ENCODE data around the gene SOX13.

Gene SOX13

DNA sequence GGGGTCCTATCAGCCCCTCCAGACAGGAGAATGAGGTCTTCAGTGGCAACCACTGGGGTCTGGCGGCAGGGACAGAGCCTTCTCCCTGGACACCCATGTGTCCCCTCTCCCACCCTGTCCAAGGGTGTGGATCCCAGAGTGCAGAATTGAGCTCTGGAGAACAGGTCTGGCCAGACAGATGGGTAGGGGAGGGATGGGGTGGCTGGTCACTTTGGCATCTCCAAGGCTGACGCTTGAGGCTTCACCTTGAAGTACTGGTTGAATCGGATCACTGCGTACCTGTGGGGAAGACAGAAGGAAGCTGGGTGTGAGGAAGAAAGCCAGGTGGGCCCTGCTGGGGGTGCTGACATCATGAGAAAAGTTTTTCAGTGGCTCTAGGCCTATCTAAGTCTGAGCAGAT is 59.1 kb downstream of the SOX13 start:
- no peak for DNase-seq (ENCODE audit: low read depth)

DNA sequence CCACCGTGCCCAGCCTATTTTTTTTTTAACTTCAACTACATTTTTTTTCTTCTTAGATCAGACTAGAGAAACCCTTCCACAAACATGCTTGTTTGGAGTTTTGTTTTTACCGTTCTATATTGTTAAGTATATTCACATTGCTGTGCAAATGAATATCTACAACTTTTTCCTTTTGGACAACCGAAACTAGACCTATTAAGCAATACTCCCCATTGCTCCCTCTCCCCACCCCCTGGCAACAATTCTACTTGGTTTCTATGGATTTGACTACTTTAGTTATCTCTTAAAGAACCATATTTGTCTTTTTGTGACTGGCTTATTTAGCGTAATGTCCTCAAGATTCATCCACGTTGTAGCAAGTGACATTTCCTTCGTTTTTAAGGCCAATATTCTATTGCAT is 59.8 kb downstream of the SOX13 start:
- DNase-seq (ENCODE audit: low read depth): no peak

DNA sequence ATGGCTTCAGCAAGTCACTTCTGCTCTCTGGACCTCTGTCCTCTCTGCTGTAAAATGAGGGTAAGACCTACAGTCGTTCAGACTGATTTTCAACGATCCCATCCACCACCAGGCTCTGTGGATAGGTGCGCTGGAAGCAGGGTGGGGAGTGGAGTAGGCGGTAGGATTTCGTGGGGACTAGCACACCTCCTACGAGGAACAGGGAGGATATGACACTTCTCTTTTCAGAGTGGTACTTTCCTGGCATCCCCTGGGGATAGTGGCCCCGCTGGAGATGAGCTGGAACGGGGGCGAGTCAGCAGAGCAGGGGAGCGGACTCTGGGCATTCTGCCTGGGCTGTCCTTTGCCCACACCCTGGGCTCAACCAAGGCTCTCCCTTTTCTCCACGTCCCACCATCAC is 61.2 kb downstream of the SOX13 start:
- no peak for DNase-seq (ENCODE audit: low read depth)

DNA sequence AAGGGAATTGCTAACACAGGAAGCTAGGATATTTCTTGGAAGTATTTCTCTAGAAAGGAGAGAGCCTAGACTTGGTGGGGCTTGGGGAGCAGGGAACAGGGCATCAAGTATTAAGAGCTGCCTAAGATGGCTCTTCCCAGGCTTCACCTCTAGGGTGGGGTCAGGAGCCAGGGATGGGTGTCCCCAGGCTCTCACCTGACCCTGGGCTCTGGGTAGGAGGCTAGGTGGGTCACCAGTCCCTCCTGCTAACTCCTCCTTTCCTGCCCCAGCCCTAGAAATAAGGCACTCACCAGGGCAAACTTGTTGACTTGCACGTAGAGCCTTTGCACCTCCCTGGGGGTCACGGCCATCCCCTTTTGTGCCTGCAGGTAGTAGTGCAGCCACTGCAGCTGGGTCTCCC is 63.9 kb downstream of the SOX13 start:
- no peak for DNase-seq (ENCODE audit: low read depth)

DNA sequence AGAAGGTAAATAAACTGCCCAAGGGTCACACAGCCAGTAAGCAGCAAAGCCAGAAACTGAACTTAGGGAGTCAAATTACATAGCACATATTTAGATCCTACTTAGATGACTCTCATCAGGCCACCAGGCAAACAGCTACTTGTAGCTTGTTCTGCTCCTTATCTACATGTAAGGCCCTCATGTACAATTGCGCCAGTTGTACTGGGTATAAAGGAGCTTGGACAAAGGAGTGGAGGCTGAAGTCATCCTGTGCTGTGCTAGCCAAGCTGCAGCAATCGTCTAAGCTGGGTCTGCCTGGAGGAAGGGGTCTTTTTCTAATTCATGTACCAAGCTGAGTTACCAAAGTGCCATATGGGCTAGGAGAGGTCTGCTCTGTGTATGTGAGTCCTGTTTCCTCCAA is 66.2 kb downstream of the SOX13 start:
- no peak for DNase-seq (ENCODE audit: low read depth)

DNA sequence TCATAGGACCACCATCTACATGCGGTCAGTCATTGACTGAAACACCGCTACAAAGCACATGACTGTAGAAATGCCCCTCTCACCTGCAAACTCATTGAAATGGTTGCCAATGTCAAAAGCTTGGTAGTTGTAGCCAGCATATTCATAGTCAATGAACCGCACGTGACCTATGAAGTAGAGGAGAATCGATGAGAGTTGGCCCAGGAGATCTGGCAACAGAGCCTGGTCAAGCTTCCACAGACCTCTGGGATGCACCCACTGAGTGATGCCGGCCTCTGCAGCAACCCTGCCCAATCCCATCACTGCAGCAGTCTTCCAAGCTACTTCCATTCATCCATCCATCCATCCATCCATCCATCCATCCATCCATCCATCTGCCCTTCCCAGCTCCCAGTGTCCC is 67.0 kb downstream of the SOX13 start:
- DNase-seq (ENCODE audit: low read depth): no peak

DNA sequence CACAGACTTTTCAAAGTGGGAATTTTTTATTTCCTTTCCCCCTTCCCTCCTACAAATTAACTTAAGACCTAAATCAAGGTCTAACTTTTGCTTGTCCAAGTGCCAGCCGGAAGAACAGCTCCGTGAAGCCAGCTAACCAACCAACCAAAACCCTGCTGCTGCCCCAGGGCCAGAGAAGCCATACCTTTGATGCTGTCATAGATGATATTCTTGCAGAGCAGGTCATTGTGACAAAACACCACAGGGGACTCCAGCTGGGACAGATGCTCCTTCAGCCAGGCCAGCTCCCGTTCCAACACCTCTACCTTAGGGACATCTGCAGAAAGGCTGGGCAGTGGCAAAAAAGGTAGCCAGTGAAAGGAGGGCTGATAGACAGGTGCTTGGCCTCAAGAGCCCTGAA is 68.2 kb downstream of the SOX13 start:
- no peak for DNase-seq (ENCODE audit: low read depth)

DNA sequence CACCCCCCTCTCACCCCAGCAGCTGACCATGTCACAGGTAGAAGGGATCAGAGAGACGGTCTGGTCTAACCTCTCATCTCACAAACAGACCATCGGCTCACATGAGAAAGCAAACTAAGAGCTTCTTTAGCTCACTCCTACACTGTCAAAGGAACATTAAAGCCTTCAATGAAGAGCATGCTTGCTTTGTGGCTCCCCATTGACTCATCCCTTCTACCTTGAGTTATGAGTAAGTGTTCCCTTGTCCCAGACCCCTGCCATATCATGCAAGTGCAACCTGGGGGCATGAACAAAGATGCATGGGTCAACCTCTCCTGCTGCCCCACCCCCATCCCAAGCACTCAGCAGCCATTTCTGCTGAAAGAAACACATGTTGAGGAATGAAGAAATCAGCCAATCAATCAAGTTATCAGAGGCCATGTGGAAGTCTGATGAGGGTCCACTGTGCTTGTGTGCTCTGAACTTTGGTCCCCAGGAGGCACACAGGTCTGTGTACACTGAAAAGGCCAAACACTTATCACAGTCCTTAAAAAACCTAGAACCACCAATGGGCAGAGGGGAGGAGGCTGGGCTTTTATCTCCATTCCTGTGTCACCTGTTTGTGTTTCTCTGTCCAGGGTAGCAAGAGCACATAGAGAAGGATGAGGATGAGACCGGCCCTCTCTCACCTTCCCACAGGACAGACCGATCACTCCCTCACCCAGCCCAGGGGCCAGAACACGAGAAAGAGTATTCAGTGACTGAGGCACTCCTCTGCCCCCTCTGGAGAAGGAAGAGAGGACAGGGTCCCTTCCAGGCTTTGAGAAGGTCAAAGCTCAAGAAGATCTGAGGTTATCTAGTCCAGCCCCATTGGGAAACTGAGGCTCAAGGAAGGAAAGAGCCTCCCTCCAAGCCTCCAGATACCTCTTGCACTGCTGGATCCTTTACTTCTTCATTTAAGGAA is 69.4 kb downstream of the SOX13 start:
- DNase-seq (ENCODE audit: low read depth): no peak

DNA sequence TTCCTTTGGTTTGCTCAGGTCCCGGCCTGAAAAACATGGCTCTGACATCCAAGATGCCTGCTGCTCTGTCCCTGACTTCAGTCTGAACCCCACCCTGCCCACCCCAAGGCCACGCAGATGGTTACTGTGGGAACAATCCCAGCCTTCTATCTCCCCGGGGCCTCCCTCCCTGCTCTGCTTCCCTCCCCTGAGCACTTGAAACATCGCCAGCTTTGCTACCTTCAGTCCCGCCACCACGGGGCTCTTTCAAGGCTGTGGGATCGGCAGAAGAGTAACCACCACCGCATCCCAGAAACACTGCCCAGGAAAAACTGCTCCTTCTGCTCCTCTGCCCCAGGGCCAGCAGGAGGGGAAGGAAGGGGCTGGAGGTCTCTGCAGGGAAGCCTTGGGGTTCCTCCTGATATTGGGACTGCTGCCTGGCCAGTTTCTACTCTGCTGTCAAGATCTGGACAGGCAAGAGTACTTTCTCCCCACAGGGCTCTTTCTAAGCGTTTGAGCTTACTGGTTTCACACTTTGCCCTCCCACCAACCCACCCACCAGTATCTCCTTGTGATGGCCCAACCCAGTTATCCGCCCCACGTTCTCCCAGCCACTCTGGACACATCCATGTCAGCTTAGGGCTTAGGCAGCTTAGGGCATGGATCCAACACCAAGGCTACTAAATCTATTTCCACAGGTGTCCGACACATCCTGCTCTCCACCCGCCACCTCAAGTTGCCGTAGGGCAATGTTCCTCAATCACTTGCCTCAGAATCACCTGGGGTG is 70.5 kb downstream of the SOX13 start:
- DNase-seq (ENCODE audit: low read depth): no peak

DNA sequence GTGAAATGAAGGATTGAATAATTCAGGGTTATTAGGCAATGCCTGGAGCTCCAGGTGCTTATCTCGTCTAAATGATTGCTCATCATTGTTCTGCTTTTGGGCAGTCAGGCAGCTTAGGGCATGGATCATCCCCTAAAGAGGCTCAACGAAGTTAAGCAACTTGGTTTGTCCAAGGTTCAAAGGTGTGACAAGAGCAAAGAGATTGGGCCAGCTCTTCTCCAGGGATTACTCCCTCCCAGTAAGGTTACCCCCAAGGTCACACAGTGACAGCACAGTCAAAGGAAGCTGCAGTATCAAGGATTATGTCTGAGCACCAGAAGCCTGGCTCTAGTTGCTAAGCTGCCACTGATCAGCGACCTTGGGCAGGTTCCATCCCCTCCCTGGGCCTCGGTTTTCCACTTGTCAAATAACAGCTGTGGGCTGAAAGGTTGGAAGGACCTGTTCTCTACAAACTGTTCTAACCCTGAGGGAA is 72.2 kb downstream of the SOX13 start:
- no peak for DNase-seq (ENCODE audit: low read depth)

DNA sequence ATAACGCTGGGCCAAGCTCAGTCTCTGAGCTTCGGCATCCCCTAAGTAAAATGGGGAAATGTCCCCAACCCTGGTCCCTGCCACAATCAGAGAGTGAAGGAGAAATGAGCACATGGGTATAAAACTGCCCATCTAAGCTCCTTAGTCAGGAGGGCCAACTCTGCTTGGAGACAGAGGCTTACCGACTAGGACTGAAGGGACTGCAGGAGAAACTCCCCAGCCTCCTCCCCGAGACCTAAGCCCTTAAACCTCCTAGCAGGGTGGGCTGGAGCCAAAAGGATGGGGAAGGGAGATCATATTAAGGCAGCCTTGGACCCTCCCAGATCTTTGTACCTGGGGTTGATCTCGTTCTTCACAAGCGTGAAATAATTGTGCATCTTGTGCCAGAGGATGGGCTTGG is 73.4 kb downstream of the SOX13 start:
- no peak for DNase-seq (ENCODE audit: low read depth)

DNA sequence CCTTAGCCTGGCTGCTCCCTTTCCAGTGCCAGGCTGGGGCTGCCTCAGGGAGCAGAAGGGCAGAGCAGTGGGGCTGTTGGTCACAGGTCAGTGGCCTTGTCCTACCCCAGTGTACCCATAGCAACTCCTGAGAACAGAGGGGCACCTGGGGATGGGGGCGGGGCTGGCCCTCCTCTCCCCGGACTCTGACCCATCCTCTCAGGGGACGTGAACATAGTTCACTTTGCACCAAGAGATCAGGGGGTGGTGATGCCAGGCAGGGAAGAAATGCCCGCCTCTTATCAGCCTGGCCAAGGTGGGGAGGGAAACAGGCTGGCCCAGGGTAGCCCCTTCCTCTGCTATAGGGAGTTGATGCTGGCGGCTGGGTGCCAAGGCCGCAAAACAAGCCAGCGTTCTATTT is 74.0 kb downstream of the SOX13 start:
- DNase-seq (ENCODE audit: low read depth): no peak

DNA sequence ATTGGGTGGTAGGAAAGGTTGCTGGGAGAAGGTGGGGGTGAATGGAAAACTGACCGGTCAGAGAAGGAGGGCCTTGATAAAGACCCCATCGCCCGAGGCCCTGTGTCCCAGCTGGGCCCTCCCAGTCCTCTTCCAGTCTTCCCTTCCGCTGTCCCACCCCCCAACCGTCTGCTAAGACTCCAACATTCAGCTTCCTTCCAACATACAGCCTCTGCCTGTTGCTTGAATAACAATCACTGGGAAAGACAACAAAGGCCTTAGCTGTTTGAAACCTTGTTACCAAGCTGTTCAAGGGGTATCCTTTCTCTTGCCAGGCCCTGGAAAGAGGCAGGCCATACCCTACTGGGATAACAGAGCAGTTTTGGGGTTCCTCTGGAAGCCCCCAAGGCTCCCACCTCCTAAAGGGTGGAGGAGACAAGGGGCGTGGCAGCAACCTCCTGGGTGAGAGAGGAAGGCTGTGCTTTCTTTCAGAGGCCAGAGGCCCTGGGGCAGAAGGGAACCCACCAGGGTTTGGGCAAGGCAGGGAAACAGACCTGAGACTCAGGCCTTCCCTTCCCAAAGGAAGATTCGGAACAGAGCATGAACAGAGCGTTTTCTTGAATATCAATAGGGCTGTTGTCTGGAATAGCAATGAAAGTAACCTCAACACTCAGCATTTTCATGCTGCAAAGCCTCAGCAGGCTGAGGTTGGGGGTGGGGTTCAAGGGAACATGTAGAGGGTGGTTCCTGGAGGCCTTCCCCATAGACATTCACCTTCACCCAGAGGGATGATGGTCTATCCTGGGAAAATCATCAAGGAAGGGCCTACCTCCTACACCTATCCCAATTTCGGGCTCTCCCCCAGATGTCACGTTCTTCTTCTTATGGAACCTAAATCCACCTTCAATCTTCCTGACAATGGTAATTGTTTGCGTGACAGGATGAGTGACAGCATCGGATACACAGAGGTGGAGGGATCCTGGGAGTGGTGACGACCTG is 74.8 kb downstream of the SOX13 start:
- DNase-seq (ENCODE audit: low read depth): no peak

DNA sequence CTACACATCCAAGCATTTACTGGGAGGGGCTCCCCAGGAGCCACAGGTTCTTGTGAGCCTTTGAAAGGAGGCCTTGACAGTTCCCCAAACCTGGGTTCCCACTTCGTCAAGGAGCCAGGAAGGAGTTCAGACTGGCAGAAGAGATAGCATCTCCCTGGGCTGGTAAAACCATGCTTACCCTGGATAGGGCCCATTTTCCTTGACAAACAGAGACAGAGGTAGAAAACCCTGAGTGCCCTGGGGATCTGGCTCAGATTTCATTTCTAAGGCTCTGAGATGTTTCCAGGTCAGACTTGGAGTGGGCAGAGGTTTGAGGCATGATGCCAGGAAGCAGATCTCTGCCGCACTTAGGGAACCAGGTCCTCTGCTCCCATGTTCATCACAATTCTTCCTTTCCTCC is 76.2 kb downstream of the SOX13 start:
- DNase-seq (ENCODE audit: low read depth): no peak

DNA sequence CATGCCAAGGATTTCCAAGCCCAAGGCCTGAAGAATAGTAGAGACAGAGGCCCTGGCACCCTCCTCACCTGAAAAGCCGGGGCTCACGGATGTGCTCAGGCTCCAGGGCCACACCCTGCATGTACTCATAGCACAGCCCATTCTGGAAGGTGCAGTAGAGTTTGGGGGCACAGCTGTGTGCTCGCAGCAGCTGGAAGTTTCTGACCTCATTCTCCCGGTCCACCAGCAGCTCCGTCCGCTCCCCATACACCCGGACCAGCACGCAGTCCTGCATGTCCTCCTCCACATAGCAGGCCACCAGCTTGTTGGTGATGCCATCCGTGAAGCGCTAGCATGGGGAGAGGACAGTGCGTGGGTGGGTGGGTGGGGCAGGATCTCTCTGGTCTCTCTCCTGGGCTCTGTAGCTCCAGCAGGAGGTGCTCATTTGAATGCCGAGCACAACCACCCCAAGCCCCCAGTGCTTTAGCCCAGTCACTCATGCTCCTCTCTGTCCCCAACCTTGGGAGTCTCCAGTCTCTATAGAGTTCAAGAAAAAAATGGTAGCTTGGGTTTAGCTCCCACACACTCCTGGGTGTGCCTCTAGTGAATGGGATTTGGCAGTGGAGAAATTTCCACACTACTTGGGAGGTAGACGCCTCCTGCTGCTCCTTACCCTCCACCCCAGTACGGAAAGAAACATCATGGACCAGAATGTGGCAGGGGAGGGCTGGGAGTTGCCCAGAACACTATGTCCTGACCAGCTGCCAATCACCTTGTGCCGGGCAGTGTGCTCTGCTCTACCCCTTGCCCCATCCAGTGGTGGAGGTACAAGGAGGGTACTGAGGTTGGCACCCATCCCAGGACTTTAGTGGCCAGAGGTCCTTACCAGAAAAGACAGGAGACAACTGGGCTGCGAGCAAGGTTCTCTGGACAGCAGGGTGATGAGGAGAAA is 77.0 kb downstream of the SOX13 start:
- no peak for DNase-seq (ENCODE audit: low read depth)

DNA sequence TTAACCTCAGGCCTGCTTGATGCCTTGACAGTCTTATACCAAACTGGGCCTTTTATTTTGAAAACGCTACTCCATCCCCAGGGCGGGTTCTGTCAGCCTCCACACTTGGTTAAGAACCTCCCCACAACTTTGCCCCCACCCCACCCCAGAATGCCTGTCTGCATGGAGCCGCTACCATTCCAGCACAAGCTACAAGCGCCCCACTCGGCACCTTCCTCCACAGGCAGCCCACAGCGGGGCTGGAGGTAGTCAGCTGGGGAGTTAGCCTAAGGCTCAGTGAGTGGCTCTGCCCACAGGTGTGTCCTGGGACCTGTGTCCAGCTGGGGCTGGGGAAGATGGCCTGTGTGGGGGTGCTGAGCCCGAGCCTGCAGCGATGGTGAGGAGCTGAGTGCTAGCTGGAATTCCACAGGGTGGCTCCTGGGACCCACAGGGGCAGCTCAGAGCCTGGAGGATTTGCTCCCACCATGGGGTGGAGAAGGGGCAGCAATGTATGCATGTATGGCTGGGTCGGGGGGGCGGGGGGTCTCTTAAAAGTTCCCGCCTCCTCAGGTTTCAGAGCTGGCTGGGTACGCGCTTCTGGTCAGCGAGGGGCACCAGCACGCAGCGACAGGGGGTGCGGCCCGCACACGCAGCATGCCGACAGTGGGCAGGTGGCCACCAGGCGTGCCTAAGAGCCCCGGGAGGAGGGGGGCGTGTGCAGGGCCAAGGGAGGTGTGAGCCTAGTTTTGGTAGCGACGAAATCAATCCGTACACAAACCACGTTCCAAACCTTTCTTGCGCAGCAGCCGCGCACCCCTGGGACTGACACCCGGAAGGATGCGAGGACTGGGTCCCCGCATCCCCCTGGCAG is 78.0 kb downstream of the SOX13 start:
- DNase-seq (ENCODE audit: low read depth): no peak

DNA sequence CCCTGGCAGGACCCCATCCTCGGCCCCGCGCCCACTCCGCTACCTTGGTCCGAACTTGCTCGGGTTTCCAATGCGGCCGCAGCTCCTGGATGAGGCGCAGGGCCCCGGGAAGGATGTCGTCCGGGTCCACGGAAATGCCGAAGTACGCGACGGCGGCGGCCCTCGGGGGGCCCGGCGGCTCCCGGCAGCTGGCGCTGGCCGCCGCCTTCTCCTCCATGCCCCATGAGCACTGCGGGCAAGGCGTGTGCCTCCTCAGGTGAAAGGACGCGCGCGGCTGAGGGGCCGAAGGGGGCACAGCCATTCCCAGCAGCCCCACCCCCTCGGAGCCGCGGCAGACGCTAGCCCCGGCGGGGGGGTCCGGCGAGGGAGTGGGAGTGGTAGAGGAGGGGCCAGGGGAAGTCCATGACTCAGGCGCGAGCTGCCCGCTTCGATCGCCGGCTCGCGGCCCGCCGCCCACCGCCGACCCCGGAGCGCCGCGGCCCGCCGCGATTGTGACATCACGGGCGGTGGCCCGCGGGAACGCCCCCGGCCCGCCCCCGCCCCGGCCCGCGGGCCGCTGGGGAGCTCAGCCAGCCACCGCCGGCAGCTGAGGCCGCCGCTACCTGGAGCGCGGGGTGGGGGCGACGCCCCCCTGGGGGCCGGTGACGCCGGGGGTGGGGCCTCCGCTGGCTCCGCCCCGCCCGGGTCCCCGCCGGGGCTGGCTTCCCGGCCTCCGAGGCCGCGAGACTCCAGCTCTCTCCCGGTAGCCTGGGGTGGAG is 78.8 kb downstream of the SOX13 start, which contains the start of gene ETNK2:
ETNK2 (minus strand) TSS at position 493 of the 758 bp plus-strand sequence; CDS start at position 301, 192 bp downstream.
- DNase-seq (ENCODE audit: low read depth): no peak

DNA sequence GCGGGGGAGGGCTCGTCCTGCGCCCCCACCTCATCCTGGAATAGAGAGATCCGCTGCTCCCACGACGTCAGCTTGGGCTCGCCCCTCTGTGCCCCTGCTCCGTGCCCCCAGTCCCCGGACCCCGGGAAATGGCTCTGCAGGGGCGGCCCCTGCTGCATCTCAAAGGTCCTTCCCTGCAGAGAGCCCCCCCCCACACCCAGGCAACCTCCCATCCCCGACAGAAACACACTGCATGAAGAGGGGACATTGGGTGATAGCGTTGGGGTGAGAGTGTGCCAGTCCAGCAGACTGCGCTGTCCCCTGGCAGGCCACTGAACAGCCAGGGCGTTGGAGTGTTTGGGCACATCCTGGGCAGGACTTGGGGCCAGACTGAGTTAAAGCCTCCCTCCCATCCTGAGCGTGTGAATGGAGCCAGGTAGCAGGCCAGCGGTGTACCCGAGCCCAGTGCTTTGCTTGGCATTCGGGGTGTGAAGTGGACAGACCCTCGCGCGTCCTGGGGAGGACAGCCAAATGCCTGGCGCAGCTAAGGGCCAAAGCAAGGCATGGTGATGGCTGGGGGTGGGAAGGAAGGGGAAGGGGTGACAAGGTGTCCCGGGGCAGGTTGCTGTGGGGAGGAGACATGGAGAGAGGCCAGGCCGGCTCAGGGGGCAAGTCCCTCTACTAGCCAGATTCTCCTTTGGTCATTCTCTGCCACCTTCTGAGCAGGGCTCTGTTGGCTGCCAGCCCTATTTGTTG is 79.6 kb downstream of the SOX13 start:
- no peak for DNase-seq (ENCODE audit: low read depth)

All from non-pigmented ciliary epithelial cell (primary cell).